HEK293 (cell line): ENCODE measurements around the gene SERAC1.
A peak's percentile ranks its signal among the peaks of the same experiment; 100 is the strongest.

Experiments used
- CTCF ChIA-PET: fragments of 350-600 bp; formaldehyde crosslinking; extraction: SDS; loops from one replicate; lab custom pipeline; 2021; ENCODE audit warnings: antibody characterized with exemption; lab: Yijun Ruan, JAX
- POLR2A ChIA-PET: fragments of 300-600 bp; formaldehyde crosslinking; extraction: SDS; loops from one replicate; lab custom pipeline; 2020; ENCODE audit warnings: antibody characterized with exemption, inconsistent platforms; lab: Yijun Ruan, JAX
- H3K27ac ChIP-seq: fragments of 200-500 bp; sonication (Bioruptor generic); 2 replicates; pipeline ENCODE4 v1.5.1; 2014; ENCODE audit warnings: low read depth, low read length, control low read depth, inconsistent platforms; ENCODE audit errors: extremely low read depth
- H3K36me3 ChIP-seq, 2 experiments: fragments of 200-500 bp in 1 of 2; sonication (Bioruptor generic) in 1 of 2; 1 replicate in 1 of 2; 2 replicates in 1 of 2; pipeline ENCODE4 v1.5.1; 2014 to 2017; ENCODE audit warnings: inconsistent platforms in 2 of 2, low read length in 2 of 2; ENCODE audit not compliant: control insufficient read depth in 2 of 2, insufficient read depth in 1 of 2
- H3K4me1 ChIP-seq: fragments of 200-500 bp; sonication (Bioruptor generic); 2 replicates; pipeline ENCODE4 v1.5.1; 2014; ENCODE audit warnings: mild to moderate bottlenecking, low read length, inconsistent platforms; ENCODE audit not compliant: control insufficient read depth, insufficient read depth
- H3K4me3 ChIP-seq: 2 replicates; pipeline ENCODE4 v1.5.1; 2011; ENCODE audit warnings: low read depth, mild to moderate bottlenecking, control low read depth, low read length, moderate library complexity
- H3K9me3 ChIP-seq: fragments of 200-500 bp; sonication (Bioruptor generic); 2 replicates; pipeline ENCODE4 v1.5.1; 2014; ENCODE audit warnings: low read depth, low read length, inconsistent platforms; ENCODE audit not compliant: control insufficient read depth, insufficient read depth
- GLIS2 ChIP-seq: fragments of 450-650 bp; formaldehyde crosslinking; IDR thresholded peaks from 2 replicates; pipeline ENCODE4 v1.5.1; 2016; ENCODE audit warnings: missing biosample characterization, missing genetic modification characterization
- HOXA7 ChIP-seq: sonication (generic); formaldehyde crosslinking; IDR thresholded peaks from 2 replicates; pipeline ENCODE4 v1.8.1; 2022; ENCODE audit warnings: missing genetic modification reagents, borderline replicate concordance
- HOXD13 ChIP-seq: sonication (generic); formaldehyde crosslinking; IDR thresholded peaks from 2 replicates; pipeline ENCODE4 v1.8.0; 2022; ENCODE audit warnings: missing genetic modification reagents, borderline replicate concordance
- KLF10 ChIP-seq: fragments of 450-650 bp; IDR thresholded peaks from 2 replicates; pipeline ENCODE4 v1.5.1; 2018; ENCODE audit warnings: missing biosample characterization, mild to moderate bottlenecking, missing genetic modification characterization
- KLF17 ChIP-seq: fragments of 450-650 bp; formaldehyde crosslinking; IDR thresholded peaks from 2 replicates; pipeline ENCODE4 v1.5.1; 2016; ENCODE audit warnings: missing biosample characterization, missing genetic modification characterization
- ZBTB20 ChIP-seq: fragments of 450-650 bp; formaldehyde crosslinking; IDR thresholded peaks from 2 replicates; pipeline ENCODE4 v1.5.1; 2016; ENCODE audit warnings: missing biosample characterization, missing genetic modification characterization
- ZFP37 ChIP-seq: fragments of 450-650 bp; formaldehyde crosslinking; IDR thresholded peaks from 2 replicates; pipeline ENCODE4 v1.5.1; 2016; ENCODE audit warnings: missing biosample characterization, missing genetic modification characterization
- ZNF121 ChIP-seq: fragments of 450-650 bp; formaldehyde crosslinking; IDR thresholded peaks from 2 replicates; pipeline ENCODE4 v1.5.1; 2016; ENCODE audit warnings: missing biosample characterization, missing genetic modification characterization
- ZNF133 ChIP-seq: fragments of 450-650 bp; formaldehyde crosslinking; IDR thresholded peaks from 2 replicates; pipeline ENCODE4 v1.5.1; 2016; ENCODE audit warnings: missing biosample characterization, missing genetic modification characterization
- ZNF266 ChIP-seq: fragments of 450-650 bp; formaldehyde crosslinking; IDR thresholded peaks from 2 replicates; pipeline ENCODE4 v1.5.1; 2016; ENCODE audit warnings: missing biosample characterization, missing genetic modification characterization, low read depth
- ZNF391 ChIP-seq: fragments of 450-650 bp; formaldehyde crosslinking; IDR thresholded peaks from 2 replicates; pipeline ENCODE4 v1.5.1; 2016; ENCODE audit warnings: low read depth, missing biosample characterization, missing genetic modification characterization, borderline replicate concordance
- ZNF398 ChIP-seq: fragments of 450-650 bp; formaldehyde crosslinking; IDR thresholded peaks from 2 replicates; pipeline ENCODE4 v1.5.1; 2017; ENCODE audit warnings: missing biosample characterization, missing genetic modification characterization
- ZNF513 ChIP-seq: fragments of 450-650 bp; IDR thresholded peaks from 2 replicates; pipeline ENCODE4 v1.5.1; 2018; ENCODE audit warnings: missing biosample characterization, missing genetic modification characterization
- ZNF529 ChIP-seq: fragments of 450-650 bp; formaldehyde crosslinking; IDR thresholded peaks from 2 replicates; pipeline ENCODE4 v1.5.1; 2017; ENCODE audit warnings: missing genetic modification characterization, missing biosample characterization; ENCODE audit not compliant: insufficient replicate concordance
- ZNF571 ChIP-seq: fragments of 450-650 bp; formaldehyde crosslinking; IDR thresholded peaks from 2 replicates; pipeline ENCODE4 v1.5.0; 2017; ENCODE audit warnings: missing biosample characterization, missing genetic modification characterization
- ZNF596 ChIP-seq: fragments of 450-650 bp; IDR thresholded peaks from 2 replicates; pipeline ENCODE4 v1.5.0; 2018; ENCODE audit warnings: missing biosample characterization, mild to moderate bottlenecking, missing genetic modification characterization, moderate library complexity
- ZNF658 ChIP-seq: fragments of 450-650 bp; formaldehyde crosslinking; IDR thresholded peaks from 2 replicates; pipeline ENCODE4; 2016; ENCODE audit warnings: missing biosample characterization, missing genetic modification characterization
- ZNF707 ChIP-seq: fragments of 450-650 bp; formaldehyde crosslinking; IDR thresholded peaks from 2 replicates; pipeline ENCODE4 v1.5.1; 2016; ENCODE audit warnings: missing biosample characterization, missing genetic modification characterization
- ZNF776 ChIP-seq: fragments of 450-650 bp; formaldehyde crosslinking; IDR thresholded peaks from 2 replicates; pipeline ENCODE4 v1.5.0; 2017; ENCODE audit warnings: missing biosample characterization, missing genetic modification characterization, borderline replicate concordance
- ZNF785 ChIP-seq: fragments of 450-650 bp; formaldehyde crosslinking; IDR thresholded peaks from 2 replicates; pipeline ENCODE4 v1.5.1; 2016; ENCODE audit warnings: missing biosample characterization, missing genetic modification characterization
- ZXDB ChIP-seq: fragments of 450-650 bp; formaldehyde crosslinking; IDR thresholded peaks from 2 replicates; pipeline ENCODE4 v1.5.1; 2016; ENCODE audit warnings: missing biosample characterization, missing genetic modification characterization

The SERAC1 gene

GRCh38 chr6:158115102-158115501, 53.0 kb downstream of the SERAC1 start:
- H3K9me3 ChIP-seq, result no peaks in the 10 kb centered on the region
- CTCF ChIA-PET, result interaction anchor here (1.1 kb wide), 1 partner anchor 17 kb away, joined by 3 read pairs; no protein-coding TSS in a partner anchor
- TF ChIP-seq ZNF529 (no peak), ZXDB (tag by site-specific recombination) (no peak), ZNF776 (tag by site-specific recombination) (no peak)
- no peak overlapping the region for H3K27ac ChIP-seq
- no peaks in the 10 kb centered on the region for H3K4me1 ChIP-seq
- POLR2A ChIA-PET, result interaction anchor here (0.5 kb wide), 1 partner anchor 469 kb away, joined by 3 read pairs; no protein-coding TSS in a partner anchor
- H3K36me3 ChIP-seq, result peaks cover 3 to 67% of the 10 kb centered on the region in 2 experiments; a peak in 2 of 3 replicates
- H3K4me3 ChIP-seq, result no peak overlapping the region

GRCh38 chr6:158113802-158114201, 54.3 kb downstream of the SERAC1 start:
- POLR2A ChIA-PET, result no interaction called here
- TF ChIP-seq ZBTB20 (tag by site-specific recombination), result no peak
- no peak for TF ChIP-seq ZNF707 (tag by site-specific recombination)
- TF ChIP-seq ZNF776 (tag by site-specific recombination), result no peak
- TF ChIP-seq KLF17 (tag by site-specific recombination), result no peak
- no peak for TF ChIP-seq GLIS2 (tag by site-specific recombination)
- TF ChIP-seq ZNF133 (tag by site-specific recombination), result no peak
- TF ChIP-seq HOXD13, result no peak
- no peak for TF ChIP-seq ZNF596 (tag by site-specific recombination)
- TF ChIP-seq KLF10 (tag by site-specific recombination), result no peak
- no peak for TF ChIP-seq ZNF266
- no peak for TF ChIP-seq ZNF398 (tag by site-specific recombination)
- no peak for TF ChIP-seq ZNF658
- no peak for TF ChIP-seq ZNF513
- TF ChIP-seq HOXA7 (CRISPR knock-in tag), result no peak
- no peak for TF ChIP-seq ZNF391 (tag by site-specific recombination)
- no peak for TF ChIP-seq ZFP37 (tag by site-specific recombination)
- no peak for TF ChIP-seq ZNF785
- CTCF ChIA-PET, result interaction anchor here (0.6 to 1.2 kb wide), 3 partner anchors 19 to 358 kb away, joined by 3 to 4 read pairs (median 3); no protein-coding TSS in a partner anchor
- Histone ChIP-seq H3K27ac (no peak overlapping the region), H3K36me3 (peaks cover 3 to 71% of the 10 kb centered on the region in 2 experiments; a peak in 2 of 3 replicates), H3K4me1 (no peaks in the 10 kb centered on the region), H3K4me3 (no peak overlapping the region), H3K9me3 (no peaks in the 10 kb centered on the region)

GRCh38 chr6:158111987-158112386, 56.1 kb downstream of the SERAC1 start:
- TF ChIP-seq ZNF121 (tag by site-specific recombination) (peak; percentile 74), ZNF571 (tag by site-specific recombination) (no peak)
- POLR2A ChIA-PET, result no interaction called here
- H3K4me1 ChIP-seq, result no peaks in the 10 kb centered on the region
- peaks cover 3 to 59% of the 10 kb centered on the region in 2 experiments; a peak in 2 of 3 replicates for H3K36me3 ChIP-seq
- no peak overlapping the region for H3K4me3 ChIP-seq
- H3K27ac ChIP-seq, result no peak overlapping the region
- CTCF ChIA-PET, result interaction anchor here (0.5 to 1.0 kb wide), 4 partner anchors 11 to 579 kb away, joined by 3 to 7 read pairs (median 4); no protein-coding TSS in a partner anchor
- no peaks in the 10 kb centered on the region for H3K9me3 ChIP-seq
